HCT116 (cell line): ENCODE results near the gene PREB. TPM values are rescaled to one million over a fixed set of nuclear protein-coding genes. Genes with fewer than 3 reads are reported as not detected.
A peak's percentile ranks its signal among the peaks of the same experiment; 100 is the strongest.

Source experiments
- ATAC-seq: fragments of 200-7000 bp; cut with Tn5 transposase; 2 replicates; pipeline ENCODE4 v1.9.1; 2020; ENCODE audit warnings: mild to moderate bottlenecking, moderate library complexity
- BruUV-seq: library from RNA; stranded (reverse); fragments of 400-500 nt; replicated peaks from 2 replicates; lab custom pipeline; 2021; lab: Mats Ljungman, UMichigan
- CTCF ChIA-PET: fragments of 300-600 bp; sonication (Branson Sonifier 250); formaldehyde crosslinking; loops from one replicate; lab custom pipeline; 2021; ENCODE audit warnings: antibody characterized with exemption; lab: Charles Lee
- POLR2A ChIA-PET: fragments of 300-600, 350-600 bp; sonication (Branson Sonifier 250); formaldehyde crosslinking; loops from one replicate; lab custom pipeline; 2021; ENCODE audit warnings: antibody characterized with exemption; lab: Charles Lee
- RAD21 ChIA-PET, 2 experiments: fragments of 300-600 bp; sonication (Branson Sonifier 250); formaldehyde crosslinking; loops; one replicate each; lab custom pipeline; 2023; ENCODE audit warnings: low total read pairs in 2 of 2; ENCODE audit not compliant: uncharacterized antibody in 2 of 2, unreplicated experiment in 2 of 2, low non-redundant PET in 1 of 2; lab: Charles Lee
- DNase-seq: peaks from one replicate; pipeline ENCODE4 v3.0.0-alpha.2; 2010; ENCODE audit warnings: low read depth, low spot score
- H2AFZ ChIP-seq: fragments of 200-600 bp; shearing (Covaris generic), sonication (generic); 2 replicates; pipeline ENCODE4 v1.6.1; 2017; ENCODE audit warnings: low read depth, mixed run types, mixed read lengths, antibody characterized with exemption, low read length; ENCODE audit not compliant: poor library complexity, severe bottlenecking
- H3K27ac ChIP-seq: 2 replicates; pipeline ENCODE4 v1.5.1; 2012; ENCODE audit warnings: low read depth, low read length
- H3K27me3 ChIP-seq: fragments of 200-600 bp; sonication (generic); 2 replicates; pipeline ENCODE4 v1.6.1; 2016; ENCODE audit warnings: mixed run types, low read length, mixed read lengths; ENCODE audit not compliant: insufficient read depth
- H3K36me3 ChIP-seq, 2 experiments: fragments of 200-500 bp in 1 of 2; fragments of 200-600 bp in 1 of 2; sonication (Bioruptor generic) in 1 of 2; sonication (generic) in 1 of 2; 2 replicates each; pipeline versions ENCODE4 v1.5.1 to v1.6.1; 2014 to 2016; ENCODE audit warnings: low read length in 2 of 2, inconsistent platforms in 1 of 2, mixed read lengths in 1 of 2, mixed run types in 1 of 2; ENCODE audit not compliant: insufficient read depth in 2 of 2, control insufficient read depth in 1 of 2
- H3K4me1 ChIP-seq, 2 experiments: fragments of 200-600 bp in 1 of 2; sonication (generic) in 1 of 2; 2 replicates each; pipeline versions ENCODE4 v1.5.1 to v1.6.1; 2012 to 2017; ENCODE audit warnings: low read length in 2 of 2, inconsistent platforms in 1 of 2, mild to moderate bottlenecking in 1 of 2, mixed read lengths in 1 of 2, mixed run types in 1 of 2, moderate library complexity in 1 of 2; ENCODE audit not compliant: insufficient read depth in 2 of 2, control insufficient read depth in 1 of 2
- H3K4me2 ChIP-seq: fragments of 200-600 bp; sonication (generic); 2 replicates; pipeline ENCODE4 v1.6.1; 2017; ENCODE audit warnings: mixed run types, low read length, mixed read lengths
- H3K4me3 ChIP-seq, 2 experiments: fragments of 200-600 bp in 1 of 2; sonication (generic) in 1 of 2; replicated peaks in 1 of 2; 2 replicates each; pipeline ENCODE4 v1.5.1; 2011 to 2016; ENCODE audit warnings: low read length in 2 of 2, control low read depth in 1 of 2, low read depth in 1 of 2, mild to moderate bottlenecking in 1 of 2, mixed read lengths in 1 of 2, mixed run types in 1 of 2
- H3K79me2 ChIP-seq: fragments of 200-600 bp; sonication (generic); 2 replicates; pipeline ENCODE4 v1.6.1; 2017; ENCODE audit warnings: mild to moderate bottlenecking, mixed run types, low read length, moderate library complexity, mixed read lengths; ENCODE audit not compliant: insufficient read depth
- H3K9ac ChIP-seq: fragments of 200-600 bp; sonication (generic); 2 replicates; pipeline ENCODE4 v1.6.1; 2016; ENCODE audit warnings: low read length, mixed read lengths
- H3K9me2 ChIP-seq: fragments of 200-600 bp; sonication (generic), shearing (Covaris generic); 2 replicates; pipeline ENCODE4 v1.6.1; 2017; ENCODE audit warnings: mixed run types, mild to moderate bottlenecking, moderate library complexity; ENCODE audit not compliant: insufficient read depth
- H3K9me3 ChIP-seq, 2 experiments: fragments of 200-500 bp in 1 of 2; fragments of 200-600 bp in 1 of 2; sonication (Bioruptor generic) in 1 of 2; sonication (generic) in 1 of 2; 2 replicates each; pipeline ENCODE4 v1.6.1; 2014 to 2017; ENCODE audit warnings: low read length in 2 of 2, mixed read lengths in 2 of 2, inconsistent platforms in 1 of 2, low read depth in 1 of 2, mild to moderate bottlenecking in 1 of 2, mixed run types in 1 of 2, moderate library complexity in 1 of 2; ENCODE audit not compliant: control insufficient read depth in 1 of 2, insufficient read depth in 1 of 2
- H4K20me1 ChIP-seq: fragments of 200-600 bp; sonication (generic), shearing (Covaris generic); 2 replicates; pipeline ENCODE4 v1.6.1; 2017; ENCODE audit warnings: mixed run types, mild to moderate bottlenecking, moderate library complexity; ENCODE audit not compliant: insufficient read depth
- CEBPB ChIP-seq: IDR thresholded peaks from 2 replicates; pipeline ENCODE4 v1.6.1; 2012; ENCODE audit warnings: low read depth
- EZH2 ChIP-seq: fragments of 200-600 bp; sonication (generic); IDR thresholded peaks from 2 replicates; pipeline ENCODE4 v1.6.1; 2017; ENCODE audit warnings: antibody characterized with exemption, mixed run types
- EZH2phosphoT487 ChIP-seq: fragments of 200-600 bp; IDR thresholded peaks from 2 replicates; pipeline ENCODE4 v1.6.1; 2018; ENCODE audit warnings: antibody characterized with exemption, borderline replicate concordance
- POLR2AphosphoS5 ChIP-seq: IDR thresholded peaks from 2 replicates; pipeline ENCODE4 v1.6.1; 2011; ENCODE audit warnings: mild to moderate bottlenecking, low read depth, low read length, moderate library complexity
- RAD21 ChIP-seq: IDR thresholded peaks from 2 replicates; pipeline ENCODE4 v1.6.1; 2012; ENCODE audit warnings: low read depth, mild to moderate bottlenecking
- SIN3A ChIP-seq: IDR thresholded peaks from 2 replicates; pipeline ENCODE4 v1.6.1; 2012; ENCODE audit warnings: low read depth
- ZNF274 ChIP-seq: fragments of 200-500 bp; sonication (Bioruptor generic); IDR thresholded peaks from 2 replicates; pipeline ENCODE4 v1.6.1; 2014; ENCODE audit warnings: mild to moderate bottlenecking, low read depth, low read length, inconsistent platforms
- intact Hi-C: fragments of 100-400 bp; cut with micrococcal nuclease; formaldehyde crosslinking; loops from 2 replicates; pipeline ENCODE4 v1.10.0; 2022
- total RNA-seq: library from RNA; stranded (reverse); gene quantifications from one replicate; pipeline ENCODE4 v1.2.1, GENCODE V29; 2021; ENCODE audit not compliant: unreplicated experiment
- TF ChIP-seq, protein P1 (sequence below), 3 experiments: fragments of 200-600 bp in 1 of 3; sonication (generic) in 1 of 3; IDR thresholded peaks in 2 of 3; conservative IDR thresholded peaks in 1 of 3; 2 replicates each; pipeline ENCODE4 v1.5.1; 2012 to 2017; ENCODE audit warnings: low read depth in 2 of 3, low read length in 2 of 3, antibody characterized with exemption in 1 of 3, borderline replicate concordance in 1 of 3, control low read depth in 1 of 3, mild to moderate bottlenecking in 1 of 3, mixed read lengths in 1 of 3, mixed run types in 1 of 3, moderate library complexity in 1 of 3; ENCODE audit not compliant: insufficient read depth in 1 of 3
- TF ChIP-seq, protein P2 (sequence below): IDR thresholded peaks from 2 replicates; pipeline ENCODE4 v1.6.1; 2011; ENCODE audit warnings: mild to moderate bottlenecking, low read length, moderate library complexity; ENCODE audit not compliant: insufficient replicate concordance; ENCODE audit errors: extremely low read depth

Gene PREB
- total RNA-seq, 1 experiment from 2014 or later, result 54.2 TPM

DNA sequence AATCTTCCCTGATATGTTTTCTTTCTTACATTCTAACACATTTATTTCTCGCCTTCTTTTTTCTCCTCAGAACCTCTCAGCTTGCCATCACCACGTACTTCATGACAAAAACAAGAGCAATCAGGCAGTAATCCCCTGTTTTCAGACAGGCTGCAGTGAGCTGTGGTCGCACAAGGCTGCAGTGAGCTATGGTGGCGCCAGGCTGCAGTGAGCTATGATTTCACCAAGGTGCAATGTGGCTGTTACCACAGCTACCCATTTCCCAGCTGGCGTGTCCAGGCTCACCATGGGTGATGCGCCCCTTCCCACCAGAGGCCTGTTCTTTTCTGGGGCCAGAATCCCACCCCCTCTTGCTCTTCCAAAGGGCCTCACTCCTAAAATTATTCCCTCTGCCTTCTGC lies 40.2 kb upstream of the PREB start:
- H2AFZ ChIP-seq, result no peak overlapping the region
- no peaks in the 10 kb centered on the region for H3K36me3 ChIP-seq
- ChIA-PET RAD21 (no interaction called here), POLR2A (interaction anchor here (1.3 kb wide), 1 partner anchor 21 kb away, joined by 4 read pairs; no protein-coding TSS in a partner anchor), CTCF (interaction anchor here (1.0 kb wide), 1 partner anchor 17 kb away, joined by 5 read pairs; no protein-coding TSS in a partner anchor)
- TF ChIP-seq, protein P1, sequence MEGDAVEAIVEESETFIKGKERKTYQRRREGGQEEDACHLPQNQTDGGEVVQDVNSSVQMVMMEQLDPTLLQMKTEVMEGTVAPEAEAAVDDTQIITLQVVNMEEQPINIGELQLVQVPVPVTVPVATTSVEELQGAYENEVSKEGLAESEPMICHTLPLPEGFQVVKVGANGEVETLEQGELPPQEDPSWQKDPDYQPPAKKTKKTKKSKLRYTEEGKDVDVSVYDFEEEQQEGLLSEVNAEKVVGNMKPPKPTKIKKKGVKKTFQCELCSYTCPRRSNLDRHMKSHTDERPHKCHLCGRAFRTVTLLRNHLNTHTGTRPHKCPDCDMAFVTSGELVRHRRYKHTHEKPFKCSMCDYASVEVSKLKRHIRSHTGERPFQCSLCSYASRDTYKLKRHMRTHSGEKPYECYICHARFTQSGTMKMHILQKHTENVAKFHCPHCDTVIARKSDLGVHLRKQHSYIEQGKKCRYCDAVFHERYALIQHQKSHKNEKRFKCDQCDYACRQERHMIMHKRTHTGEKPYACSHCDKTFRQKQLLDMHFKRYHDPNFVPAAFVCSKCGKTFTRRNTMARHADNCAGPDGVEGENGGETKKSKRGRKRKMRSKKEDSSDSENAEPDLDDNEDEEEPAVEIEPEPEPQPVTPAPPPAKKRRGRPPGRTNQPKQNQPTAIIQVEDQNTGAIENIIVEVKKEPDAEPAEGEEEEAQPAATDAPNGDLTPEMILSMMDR (IDR thresholded peaks at IDR 0.05 in 2 of 3, conservative IDR thresholded peaks at IDR 0.05 in 1 of 3; ENCODE audit: borderline replicate concordance in 1 of 3, insufficient read depth in 1 of 3, low read depth in 2 of 3, low read length in 2 of 3), result no peak
- TF ChIP-seq RAD21, result no peak
- TF ChIP-seq CEBPB, result no peak
- TF ChIP-seq SIN3A, result no peak
- no peak overlapping the region for H3K4me3 ChIP-seq
- H4K20me1 ChIP-seq, result no peaks in the 10 kb centered on the region
- no peaks in the 10 kb centered on the region for H3K9me2 ChIP-seq
- 0 out of 2 replicates have a peak, but pooled peaks have one; percentile 20 for ATAC-seq
- H3K9ac ChIP-seq, result no peak overlapping the region
- peaks cover 0 to 4% of the 10 kb centered on the region in 2 experiments; a peak in 1 of 4 replicates for H3K4me1 ChIP-seq
- peaks cover 16% of the 10 kb centered on the region; the same call in 1 of the 2 replicates for H3K27me3 ChIP-seq
- no peak overlapping the region for H3K4me2 ChIP-seq
- intact Hi-C loops, result no loop called here
- H3K27ac ChIP-seq, result no peak overlapping the region
- H3K9me3 ChIP-seq, result no peaks in the 10 kb centered on the region
- no TSS peak for BruUV-seq
- no peaks in the 10 kb centered on the region for H3K79me2 ChIP-seq
- DNase-seq, result no peak

DNA sequence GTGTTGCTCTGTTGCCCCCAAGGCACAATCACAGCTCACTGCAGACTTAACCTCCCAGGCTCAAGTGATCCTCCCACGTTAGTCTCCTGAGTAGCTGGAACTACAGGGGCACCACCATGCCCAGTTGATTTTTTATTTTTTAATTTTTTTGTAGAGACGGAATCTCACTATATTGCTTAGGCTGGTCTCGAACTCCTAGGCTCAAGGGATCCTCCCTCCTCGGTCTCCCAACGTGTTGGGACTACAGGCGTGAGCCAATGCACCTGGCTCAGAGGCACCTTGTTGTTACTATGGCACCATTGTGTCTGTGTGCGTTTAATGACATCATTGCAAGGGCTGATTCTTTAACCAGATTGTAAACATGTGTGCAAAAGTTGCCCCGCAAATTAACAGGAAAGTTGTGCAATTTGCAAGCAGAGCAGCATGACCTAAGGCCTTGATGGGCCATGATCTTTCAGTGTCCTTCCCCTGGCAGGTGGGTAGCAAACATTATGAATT lies 37.0 kb upstream of the PREB start:
- CTCF ChIA-PET, result interaction anchor here (0.8 to 2.2 kb wide), 2 partner anchors 19 to 39 kb away, joined by 3 to 10 read pairs; no protein-coding TSS in a partner anchor
- no peak for DNase-seq
- POLR2A ChIA-PET, result no interaction called here
- no peaks in the 10 kb centered on the region for H3K9me3 ChIP-seq
- TF ChIP-seq EZH2 (no peak), RAD21 (no peak), EZH2phosphoT487 (no peak), SIN3A (no peak), POLR2AphosphoS5 (no peak), ZNF274 (no peak)
- TF ChIP-seq, protein P1 (IDR thresholded peaks at IDR 0.05 in 2 of 3, conservative IDR thresholded peaks at IDR 0.05 in 1 of 3; ENCODE audit: borderline replicate concordance in 1 of 3, insufficient read depth in 1 of 3, low read depth in 2 of 3, low read length in 2 of 3), result no peak
- TF ChIP-seq, protein P2, sequence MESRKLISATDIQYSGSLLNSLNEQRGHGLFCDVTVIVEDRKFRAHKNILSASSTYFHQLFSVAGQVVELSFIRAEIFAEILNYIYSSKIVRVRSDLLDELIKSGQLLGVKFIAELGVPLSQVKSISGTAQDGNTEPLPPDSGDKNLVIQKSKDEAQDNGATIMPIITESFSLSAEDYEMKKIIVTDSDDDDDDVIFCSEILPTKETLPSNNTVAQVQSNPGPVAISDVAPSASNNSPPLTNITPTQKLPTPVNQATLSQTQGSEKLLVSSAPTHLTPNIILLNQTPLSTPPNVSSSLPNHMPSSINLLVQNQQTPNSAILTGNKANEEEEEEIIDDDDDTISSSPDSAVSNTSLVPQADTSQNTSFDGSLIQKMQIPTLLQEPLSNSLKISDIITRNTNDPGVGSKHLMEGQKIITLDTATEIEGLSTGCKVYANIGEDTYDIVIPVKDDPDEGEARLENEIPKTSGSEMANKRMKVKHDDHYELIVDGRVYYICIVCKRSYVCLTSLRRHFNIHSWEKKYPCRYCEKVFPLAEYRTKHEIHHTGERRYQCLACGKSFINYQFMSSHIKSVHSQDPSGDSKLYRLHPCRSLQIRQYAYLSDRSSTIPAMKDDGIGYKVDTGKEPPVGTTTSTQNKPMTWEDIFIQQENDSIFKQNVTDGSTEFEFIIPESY, result no peak
- TF ChIP-seq, all 23 proteins: peak for 0
- ATAC-seq, result no peak
- no peaks in the 10 kb centered on the region for H3K36me3 ChIP-seq
- no peak overlapping the region for H3K27ac ChIP-seq
- no peak overlapping the region for H3K4me3 ChIP-seq
- intact Hi-C loops, result no loop called here
- no peak overlapping the region for H3K9ac ChIP-seq
- peaks cover 0 to 4% of the 10 kb centered on the region in 2 experiments; a peak in 1 of 4 replicates for H3K4me1 ChIP-seq
- H4K20me1 ChIP-seq, result no peaks in the 10 kb centered on the region
- RAD21 ChIA-PET, result interaction anchor here in 1 of 2 experiments (0.7 kb wide), 1 partner anchor 21 kb away, joined by 4 read pairs; no protein-coding TSS in a partner anchor
- H3K27me3 ChIP-seq, result peaks cover 9% of the 10 kb centered on the region; the same call in 1 of the 2 replicates
- no peaks in the 10 kb centered on the region for H3K9me2 ChIP-seq
- no peak overlapping the region for H3K4me2 ChIP-seq
- no peaks in the 10 kb centered on the region for H3K79me2 ChIP-seq
- no TSS peak for BruUV-seq
- no peak overlapping the region for H2AFZ ChIP-seq
